Naive thymus-derived CD4-positive, alpha-beta T cell (primary cell): ENCODE results near the gene CLTCL1. TPM values are rescaled to one million over a fixed set of nuclear protein-coding genes. Genes with fewer than 3 reads are reported as not detected.
A peak's percentile ranks its signal among the peaks of the same experiment; 100 is the strongest.

Experiments used
- ATAC-seq: fragments of 150-1000 bp; cut with Tn5 transposase; 2 replicates; pipeline ENCODE4 v1.10.0; 2021; ENCODE audit warnings: mild to moderate bottlenecking, moderate library complexity
- CTCF ChIA-PET: fragments of 350-600 bp; sonication (Branson Sonifier 250); formaldehyde crosslinking; loops from one replicate; lab custom pipeline; 2021; ENCODE audit warnings: antibody characterized with exemption; lab: Charles Lee
- POLR2A ChIA-PET: fragments of 350-600 bp; sonication (Branson Sonifier 250); formaldehyde crosslinking; loops from one replicate; lab custom pipeline; 2021; ENCODE audit warnings: antibody characterized with exemption, inconsistent platforms; lab: Charles Lee
- DNase-seq, 9 donors: peaks; one replicate each; pipeline versions ENCODE4 v3.0.0 to v3.0.0-alpha.2; 2020 to 2022; ENCODE audit warnings: mixed read lengths in 1 of 9
- H3K27ac ChIP-seq: one replicate; pipeline ENCODE4 v1.7.0; 2013; ENCODE audit warnings: mild to moderate bottlenecking, low read depth, low read length, moderate library complexity
- H3K27me3 ChIP-seq, 2 donors: one replicate each; pipeline ENCODE4 v1.7.0; 2013; ENCODE audit warnings: low read length in 2 of 2, mild to moderate bottlenecking in 2 of 2, moderate library complexity in 2 of 2; ENCODE audit not compliant: control insufficient read depth in 2 of 2, insufficient read depth in 2 of 2
- H3K36me3 ChIP-seq, 3 experiments: 1 replicate in 2 of 3; 2 replicates in 1 of 3; pipeline ENCODE4 v1.7.0; 2013; ENCODE audit warnings: low read length in 3 of 3, mild to moderate bottlenecking in 3 of 3, moderate library complexity in 1 of 3; ENCODE audit not compliant: insufficient read depth in 3 of 3, control insufficient read depth in 2 of 3
- H3K4me1 ChIP-seq, 2 donors: one replicate each; pipeline ENCODE4 v1.7.0; 2013; ENCODE audit warnings: low read length in 2 of 2, mild to moderate bottlenecking in 2 of 2, moderate library complexity in 1 of 2; ENCODE audit not compliant: control insufficient read depth in 2 of 2, insufficient read depth in 2 of 2
- H3K4me3 ChIP-seq: 2 replicates; pipeline ENCODE4 v1.7.0; 2013; ENCODE audit warnings: mild to moderate bottlenecking, low read length
- H3K9me3 ChIP-seq, 3 experiments: 1 replicate in 2 of 3; 2 replicates in 1 of 3; pipeline ENCODE4 v1.7.0; 2013; ENCODE audit warnings: low read length in 3 of 3; ENCODE audit not compliant: control insufficient read depth in 2 of 3
- H3K27ac Mint-ChIP-seq, 9 donors: one replicate each; pipeline ENCODE4 v1.8.0; 2020 to 2022; ENCODE audit warnings: mixed read lengths in 9 of 9, mild to moderate bottlenecking in 8 of 9, moderate library complexity in 5 of 9, inconsistent platforms in 2 of 9
- H3K27me3 Mint-ChIP-seq, 5 donors: one replicate each; pipeline ENCODE4 v1.8.0; 2021 to 2022; ENCODE audit warnings: mixed read lengths in 5 of 5, mild to moderate bottlenecking in 1 of 5
- H3K36me3 Mint-ChIP-seq, 5 donors: one replicate each; pipeline ENCODE4 v1.8.0; 2020 to 2022; ENCODE audit warnings: mixed read lengths in 5 of 5, mild to moderate bottlenecking in 3 of 5, inconsistent platforms in 1 of 5
- H3K4me1 Mint-ChIP-seq, 7 donors: one replicate each; pipeline ENCODE4 v1.8.0; 2020 to 2022; ENCODE audit warnings: mixed read lengths in 7 of 7, mild to moderate bottlenecking in 3 of 7, inconsistent platforms in 1 of 7
- H3K4me3 Mint-ChIP-seq, 10 donors: one replicate each; pipeline ENCODE4 v1.8.0; 2020 to 2022; ENCODE audit warnings: mild to moderate bottlenecking in 10 of 10, mixed read lengths in 10 of 10, moderate library complexity in 6 of 10, inconsistent platforms in 2 of 10
- H3K9me3 Mint-ChIP-seq, 11 donors: one replicate each; pipeline ENCODE4 v1.8.0; 2020 to 2022; ENCODE audit warnings: mixed read lengths in 11 of 11, mild to moderate bottlenecking in 4 of 11, inconsistent platforms in 1 of 11, moderate library complexity in 1 of 11
- intact Hi-C, 2 donors: fragments of 100-400 bp; cut with micrococcal nuclease; formaldehyde crosslinking; loops; one replicate each; pipeline ENCODE4 v1.15.1; 2023
- polyA plus RNA-seq, 2 donors: library from polyadenylated mRNA; unstranded; fragments of 300-500 nt; fragmentation: Illumina TruSeq; gene quantifications; one replicate each; pipeline ENCODE4 v1.2.3, GENCODE V29; 2021
- total RNA-seq, 6 experiments: library from RNA in 5 of 6; stranded (reverse) in 5 of 6; gene quantifications; 1 replicate in 5 of 6; 2 replicates in 1 of 6; pipeline ENCODE4 v1.2.3 and lab custom pipeline; 2021 to 2026

Gene CLTCL1
- total and polyA plus RNA-seq, 7 experiments from 2014 or later = 0.22 to 3.1 (median 1.2) TPM

- ATAC-seq (no peak), DNase-seq (no peak)
- POLR2A ChIA-PET = no interaction called here
- CTCF ChIA-PET = no interaction called here
- Mint-ChIP-seq H3K4me1 (peaks cover 0 to 6% (median 4%) of the 10 kb centered on the region in 7 donors), H3K9me3 (no peaks in the 10 kb centered on the region), H3K27ac (no peak overlapping the region), H3K36me3 (peaks cover 0 to 6% (median 0%) of the 10 kb centered on the region in 5 donors), H3K27me3 (peaks cover 0 to 3% (median 0%) of the 10 kb centered on the region in 5 donors), H3K4me3 (no peak overlapping the region)
- Histone ChIP-seq H3K9me3 (no peaks in the 10 kb centered on the region), H3K36me3 (no peaks in the 10 kb centered on the region), H3K4me3 (no peak overlapping the region), H3K4me1 (no peaks in the 10 kb centered on the region), H3K27ac (no peak overlapping the region), H3K27me3 (no peaks in the 10 kb centered on the region)
- intact Hi-C loops = no loop called here
Measured at GRCh38 chr22:19222242-19223005, 69.1 kb downstream of the CLTCL1 start.

- Histone ChIP-seq H3K4me1 (no peaks in the 10 kb centered on the region), H3K36me3 (no peaks in the 10 kb centered on the region), H3K9me3 (no peaks in the 10 kb centered on the region), H3K27me3 (no peaks in the 10 kb centered on the region), H3K4me3 (no peak overlapping the region), H3K27ac (no peak overlapping the region)
- CTCF ChIA-PET = no interaction called here
- intact Hi-C loops = no loop called here
- ATAC-seq (no peak), DNase-seq (no peak)
- Mint-ChIP-seq H3K4me1 (peaks cover 0 to 6% (median 4%) of the 10 kb centered on the region in 7 donors), H3K36me3 (peaks cover 0 to 6% (median 0%) of the 10 kb centered on the region in 5 donors), H3K27me3 (no peaks in the 10 kb centered on the region), H3K4me3 (no peak overlapping the region), H3K9me3 (no peaks in the 10 kb centered on the region), H3K27ac (no peak overlapping the region)
- POLR2A ChIA-PET = interaction anchor here (0.6 kb wide), 1 partner anchor 64 kb away, joined by 3 read pairs; no protein-coding TSS in a partner anchor
Measured at GRCh38 chr22:19220867-19221266, 70.7 kb downstream of the CLTCL1 start.

- no peak overlapping the region for H3K27ac ChIP-seq
- peaks cover 0 to 6% (median 4%) of the 10 kb centered on the region in 7 donors for H3K4me1 Mint-ChIP-seq
- no peaks in the 10 kb centered on the region for H3K9me3 Mint-ChIP-seq
- DNase-seq (no peak), ATAC-seq (no peak)
- H3K4me3 ChIP-seq = no peak overlapping the region
- H3K27me3 Mint-ChIP-seq = peaks cover 0 to 4% (median 0%) of the 10 kb centered on the region in 5 donors
- H3K36me3 ChIP-seq = no peaks in the 10 kb centered on the region
- intact Hi-C loops = loop anchor here (1.0 to 2.0 kb wide), 2 partner anchors 412 kb away; no protein-coding TSS in a partner anchor
- no peaks in the 10 kb centered on the region for H3K27me3 ChIP-seq
- H3K9me3 ChIP-seq = no peaks in the 10 kb centered on the region
- H3K4me1 ChIP-seq = no peaks in the 10 kb centered on the region
- peak overlapping the region in 1 of 9 donors; percentile 40 for H3K27ac Mint-ChIP-seq
- H3K4me3 Mint-ChIP-seq = no peak overlapping the region
- ChIA-PET CTCF (no interaction called here), POLR2A (no interaction called here)
- peaks cover 0 to 6% (median 0%) of the 10 kb centered on the region in 5 donors for H3K36me3 Mint-ChIP-seq
Measured at GRCh38 chr22:19218541-19219233, 72.8 kb downstream of the CLTCL1 start.

GRCh38 chr22:19216579-19216978 lies 74.9 kb downstream of the CLTCL1 start:
- ATAC-seq (no peak), DNase-seq (no peak)
- Mint-ChIP-seq H3K4me3 (no peak overlapping the region), H3K36me3 (no peaks in the 10 kb centered on the region), H3K9me3 (no peaks in the 10 kb centered on the region), H3K27me3 (peaks cover 0 to 16% (median 3%) of the 10 kb centered on the region in 5 donors), H3K27ac (no peak overlapping the region), H3K4me1 (peaks cover 0 to 6% (median 4%) of the 10 kb centered on the region in 7 donors)
- Histone ChIP-seq H3K27me3 (no peaks in the 10 kb centered on the region), H3K36me3 (no peaks in the 10 kb centered on the region), H3K4me3 (no peak overlapping the region), H3K4me1 (no peaks in the 10 kb centered on the region), H3K27ac (no peak overlapping the region), H3K9me3 (no peaks in the 10 kb centered on the region)
- CTCF ChIA-PET = no interaction called here
- POLR2A ChIA-PET = no interaction called here
- intact Hi-C loops = no loop called here

- intact Hi-C loops = no loop called here
- peaks cover 0 to 23% (median 5%) of the 10 kb centered on the region in 5 donors for H3K27me3 Mint-ChIP-seq
- POLR2A ChIA-PET = no interaction called here
- Histone ChIP-seq H3K27ac (no peak overlapping the region), H3K36me3 (no peaks in the 10 kb centered on the region), H3K4me3 (no peak overlapping the region), H3K9me3 (no peaks in the 10 kb centered on the region), H3K27me3 (no peaks in the 10 kb centered on the region), H3K4me1 (no peaks in the 10 kb centered on the region)
- DNase-seq = no peak
- no peak for ATAC-seq
- no peaks in the 10 kb centered on the region for H3K9me3 Mint-ChIP-seq
- no peak overlapping the region for H3K27ac Mint-ChIP-seq
- H3K36me3 Mint-ChIP-seq = no peaks in the 10 kb centered on the region
- no peak overlapping the region for H3K4me3 Mint-ChIP-seq
- peaks cover 0 to 6% (median 4%) of the 10 kb centered on the region in 7 donors for H3K4me1 Mint-ChIP-seq
- CTCF ChIA-PET = no interaction called here
Measured at GRCh38 chr22:19215360-19215759, 76.2 kb downstream of the CLTCL1 start.

- ChIA-PET POLR2A (no interaction called here), CTCF (no interaction called here)
- Mint-ChIP-seq H3K27ac (no peak overlapping the region), H3K27me3 (peaks cover 9 to 31% (median 15%) of the 10 kb centered on the region in 5 donors), H3K4me1 (peaks cover 0 to 6% (median 4%) of the 10 kb centered on the region in 7 donors), H3K36me3 (peaks cover 0 to 8% (median 6%) of the 10 kb centered on the region in 5 donors), H3K9me3 (no peaks in the 10 kb centered on the region), H3K4me3 (no peak overlapping the region)
- DNase-seq (no peak), ATAC-seq (no peak)
- no peaks in the 10 kb centered on the region for H3K27me3 ChIP-seq
- H3K9me3 ChIP-seq = no peaks in the 10 kb centered on the region
- no peak overlapping the region for H3K27ac ChIP-seq
- H3K4me3 ChIP-seq = no peak overlapping the region
- intact Hi-C loops = no loop called here
- no peaks in the 10 kb centered on the region for H3K36me3 ChIP-seq
- H3K4me1 ChIP-seq = no peaks in the 10 kb centered on the region
Measured at GRCh38 chr22:19214078-19214473, 77.4 kb downstream of the CLTCL1 start.
